ENCODE data around the gene SNRPD3.
"Not testable (repeated sequence)": the region's sequence is repeated elsewhere in the genome, so short reads cannot be mapped to it uniquely, and the experiment has no call there.

The SNRPD3 gene

GRCh38 chr22:24622596-24622995, 66.8 kb downstream of the SNRPD3 start:
- not testable (repeated sequence) for DNase-seq
